ENCODE measurements around the gene SMYD3. TPM values are rescaled to one million over a fixed set of nuclear protein-coding genes. Genes with fewer than 3 reads are reported as not detected.

SMYD3 gene
- total and polyA plus RNA-seq, 2 donors (not counting 3 experiments of a cell fraction or from before 2014, with no cell fraction given): 16.0 to 32.1 TPM

DNA sequence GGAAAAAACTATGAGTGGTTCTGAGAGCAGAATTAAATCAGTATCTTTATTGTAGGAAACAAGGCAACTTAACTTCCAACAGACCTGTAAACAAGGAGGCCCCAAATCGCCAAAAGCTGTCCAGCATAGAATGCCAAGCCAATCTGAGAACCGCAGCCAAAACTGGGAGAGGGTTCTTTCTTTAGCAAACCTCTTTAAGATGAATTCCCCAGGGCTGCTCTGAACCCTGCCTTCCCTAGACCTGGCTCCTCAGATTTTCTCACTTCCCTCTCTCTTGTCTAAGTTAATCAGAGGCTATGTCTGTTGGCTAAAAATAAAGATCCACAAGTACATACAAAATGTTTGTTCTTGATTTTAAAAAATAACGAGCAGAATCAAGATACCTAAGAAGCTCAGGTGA lies 141.4 kb downstream of the SMYD3 start:
- no peaks in the 10 kb centered on the region for H3K27me3 ChIP-seq (ENCODE audit: control insufficient read depth in 2 of 2, insufficient read depth in 2 of 2, low read length in 2 of 2)
- no peak for FAIRE-seq
- no peak overlapping the region for H2AFZ ChIP-seq (ENCODE audit: low read depth, low read length)
- POLR2A ChIA-PET: no interaction called here
- TF ChIP-seq POLR2AphosphoS5 (IDR thresholded peaks at IDR 0.05; ENCODE audit: insufficient read depth, low read depth, low read length): no peak
- no peak for TF ChIP-seq MYC (IDR thresholded peaks at IDR 0.05; ENCODE audit: low read depth, low read length)
- TF ChIP-seq EZH2 (IDR thresholded peaks at IDR 0.05; ENCODE audit: borderline replicate concordance, low read depth, low read length, severe bottlenecking): no peak
- TF ChIP-seq FOS (IDR thresholded peaks at IDR 0.05; ENCODE audit: borderline replicate concordance, insufficient read depth, low read length): no peak
- no peak for TF ChIP-seq CTCF (IDR thresholded peaks at IDR 0.05; ENCODE audit: extremely low read depth in 1 of 2, insufficient read depth in 1 of 2, low read depth in 1 of 2, low read length in 2 of 2)
- TF ChIP-seq POLR2A (IDR thresholded peaks at IDR 0.05; ENCODE audit: low read depth, low read length): no peak
- TF ChIP-seq GATA2 (IDR thresholded peaks at IDR 0.05; ENCODE audit: insufficient read depth, insufficient read length, low read depth, low read length): no peak
- TF ChIP-seq JUN (IDR thresholded peaks at IDR 0.05; ENCODE audit: borderline replicate concordance, insufficient read depth, insufficient read length, low read depth): no peak
- TF ChIP-seq MAX (IDR thresholded peaks at IDR 0.05; ENCODE audit: insufficient read depth, insufficient read length): no peak
- no peaks in the 10 kb centered on the region for H3K9me1 ChIP-seq (replicated peaks; ENCODE audit: control insufficient read depth, extremely low read depth, insufficient read depth, low read length)
- no peaks in the 10 kb centered on the region for H3K79me2 ChIP-seq (ENCODE audit: control insufficient read depth, insufficient read depth, low read length)
- H4K20me1 ChIP-seq (replicated peaks; ENCODE audit: control insufficient read depth, extremely low read depth, insufficient read depth, low read length): no peaks in the 10 kb centered on the region
- BruUV-seq (replicated peaks): no TSS peak
- H3K4me2 ChIP-seq (ENCODE audit: insufficient read depth, low read length): no peak overlapping the region
- dilution Hi-C loops (cut with MboI; ENCODE audit: extremely low pct_ligation_motif_present, low sequenced_read_pairs) (no loop called here), intact Hi-C loops (cut with micrococcal nuclease) (no loop called here)
- CTCF ChIA-PET: interaction anchor here (0.9 kb wide), 1 partner anchor 9 kb away, joined by 3 read pairs; no protein-coding TSS in a partner anchor
- no peak for DNase-seq (ENCODE audit: low read depth, low spot score)
- H3K4me3 ChIP-seq (replicated peaks in 1 of 3; ENCODE audit: insufficient read depth in 1 of 3, low read depth in 1 of 3, low read length in 3 of 3): no peak overlapping the region
- no peak overlapping the region for H3K9ac ChIP-seq (replicated peaks; ENCODE audit: extremely low read depth, insufficient read depth, low read length)
- no peaks in the 10 kb centered on the region for H3K9me3 ChIP-seq (replicated peaks; ENCODE audit: control insufficient read depth, insufficient read depth, low read length)
- H3K4me1 ChIP-seq (ENCODE audit: control insufficient read depth, extremely low read depth, insufficient read depth, low read length): no peaks in the 10 kb centered on the region
- H3K36me3 ChIP-seq (ENCODE audit: control insufficient read depth in 2 of 2, extremely low read depth in 1 of 2, insufficient read depth in 2 of 2, low read length in 2 of 2): no peaks in the 10 kb centered on the region
- H3K27ac ChIP-seq (ENCODE audit: insufficient read depth, low read depth, low read length): no peak overlapping the region
